Upper lobe of right lung (tissue), 1 donor: ENCODE data around the gene ZHX3. TPM values are rescaled to one million over a fixed set of nuclear protein-coding genes. Genes with fewer than 3 reads are reported as not detected.

ENCODE experiments used
- ATAC-seq: fragments of 200-7000 bp; cut with Tn5 transposase; one replicate; pipeline ENCODE4 v1.9.1; 2020; ENCODE audit warnings: mild to moderate bottlenecking, moderate library complexity
- DNase-seq: peaks from one replicate; pipeline ENCODE4 v3.0.0-alpha.2; 2020
- H3K27ac ChIP-seq: fragments of 200-600 bp; one replicate; pipeline ENCODE4 v1.8.0; 2022
- H3K27me3 ChIP-seq: fragments of 200-600 bp; one replicate; pipeline ENCODE4 v1.8.0; 2022; ENCODE audit warnings: mild to moderate bottlenecking
- H3K36me3 ChIP-seq: fragments of 200-600 bp; one replicate; pipeline ENCODE4 v1.8.0; 2022
- H3K4me1 ChIP-seq: fragments of 200-600 bp; one replicate; pipeline ENCODE4 v1.8.0; 2022
- H3K4me3 ChIP-seq: fragments of 200-600 bp; one replicate; pipeline ENCODE4 v1.8.0; 2022; ENCODE audit warnings: mild to moderate bottlenecking
- H3K9me3 ChIP-seq: fragments of 200-600 bp; one replicate; pipeline ENCODE4 v1.8.0; 2022
- CTCF ChIP-seq: fragments of 200-600 bp; IDR thresholded peaks from one replicate; pipeline ENCODE4 v1.8.0; 2022; ENCODE audit warnings: antibody characterized with exemption
- intact Hi-C: fragments of 100-400 bp; cut with DNase I; formaldehyde crosslinking; loops from one replicate; pipeline ENCODE4 v1.11.0; 2022
- total RNA-seq: library from RNA; stranded (reverse); fragmentation: NEBNext Ultra II Directional; extraction: Animal tissue kit (Norgen Biotek cat#: 25700); gene quantifications from one replicate; pipeline ENCODE4 v1.2.1, GENCODE V29; 2021
- donor health status: DM: no; HTN: yes; CAD: no; lungs with severe emphysema.

The ZHX3 gene
- total RNA-seq, 1 donor from 2014 or later = 45.3 TPM

GRCh38 chr20:41304424-41305079, 13.0 kb downstream of the ZHX3 start:
- Histone ChIP-seq H3K36me3 (no peaks in the 10 kb centered on the region), H3K9me3 (no peaks in the 10 kb centered on the region), H3K4me3 (no peak overlapping the region), H3K27ac (no peak overlapping the region), H3K4me1 (peaks cover 21% of the 10 kb centered on the region), H3K27me3 (no peaks in the 10 kb centered on the region)
- intact Hi-C loops = no loop called here
- ATAC-seq (no peak), DNase-seq (no peak)
- no peak for TF ChIP-seq CTCF

GRCh38 chr20:41304002-41304401, 13.5 kb downstream of the ZHX3 start:
- no peak overlapping the region for H3K4me3 ChIP-seq
- no peak overlapping the region for H3K27ac ChIP-seq
- H3K27me3 ChIP-seq = no peaks in the 10 kb centered on the region
- H3K9me3 ChIP-seq = no peaks in the 10 kb centered on the region
- no peak for DNase-seq
- no peak for TF ChIP-seq CTCF
- peaks cover 16% of the 10 kb centered on the region for H3K4me1 ChIP-seq
- H3K36me3 ChIP-seq = no peaks in the 10 kb centered on the region
- ATAC-seq = no peak
- intact Hi-C loops = no loop called here

GRCh38 chr20:41300886-41301285, 16.6 kb downstream of the ZHX3 start:
- Histone ChIP-seq H3K4me3 (no peak overlapping the region), H3K9me3 (no peaks in the 10 kb centered on the region), H3K4me1 (peaks cover 5% of the 10 kb centered on the region), H3K36me3 (no peaks in the 10 kb centered on the region), H3K27ac (no peak overlapping the region), H3K27me3 (no peaks in the 10 kb centered on the region)
- ATAC-seq = no peak
- DNase-seq = no peak
- TF ChIP-seq CTCF = no peak
- intact Hi-C loops = no loop called here

GRCh38 chr20:41300383-41300782, 17.1 kb downstream of the ZHX3 start:
- Histone ChIP-seq H3K36me3 (no peaks in the 10 kb centered on the region), H3K4me1 (peaks cover 5% of the 10 kb centered on the region), H3K9me3 (no peaks in the 10 kb centered on the region), H3K4me3 (no peak overlapping the region), H3K27me3 (no peaks in the 10 kb centered on the region), H3K27ac (no peak overlapping the region)
- no peak for DNase-seq
- ATAC-seq = no peak
- intact Hi-C loops = no loop called here
- no peak for TF ChIP-seq CTCF

- Histone ChIP-seq H3K27ac (no peak overlapping the region), H3K27me3 (no peaks in the 10 kb centered on the region), H3K4me1 (peaks cover 5% of the 10 kb centered on the region), H3K9me3 (no peaks in the 10 kb centered on the region), H3K36me3 (no peaks in the 10 kb centered on the region), H3K4me3 (no peak overlapping the region)
- ATAC-seq (no peak), DNase-seq (no peak)
- TF ChIP-seq CTCF = no peak
- intact Hi-C loops = no loop called here
Measured at GRCh38 chr20:41299899-41300298, 17.6 kb downstream of the ZHX3 start.
